Activated T-cell treated with anti-CD3 and anti-CD28 coated beads for 4 hours (primary cell): ENCODE results near the gene WBP11.

Experiments used
- DNase-seq: peaks from one replicate; pipeline ENCODE4 v3.0.0-alpha.2; 2020

WBP11 gene

GRCh38 chr12:14803011-14803829, at the start of gene WBP11, which contains the start of gene C12orf60:
Gene WBP11 (minus strand): TSS chr12:14803478. CDS start chr12:14801383, 2,095 bp downstream.
Gene C12orf60 (plus strand): TSS chr12:14803670. CDS start chr12:14822936, 19,266 bp downstream.
- peak; percentile 81 for DNase-seq

GRCh38 chr12:14852880-14853279, 49.6 kb upstream of the WBP11 start:
- DNase-seq = no peak

- DNase-seq = no peak
Observed at GRCh38 chr12:14850929-14851663, 47.8 kb upstream of the WBP11 start.

- DNase-seq = no peak
Observed at GRCh38 chr12:14849661-14850060, 46.4 kb upstream of the WBP11 start.

GRCh38 chr12:14846876-14847580, 43.8 kb upstream of the WBP11 start:
- no peak for DNase-seq

GRCh38 chr12:14846042-14846587, 42.8 kb upstream of the WBP11 start:
- no peak for DNase-seq

- DNase-seq = peak; percentile 36
Observed at GRCh38 chr12:14845350-14845750, 42.1 kb upstream of the WBP11 start.

- DNase-seq = no peak
Observed at GRCh38 chr12:14844401-14844800, 41.1 kb upstream of the WBP11 start.

GRCh38 chr12:14843425-14843887, 40.2 kb upstream of the WBP11 start, which contains the start of gene ART4:
Gene ART4 (minus strand): TSS chr12:14843526. CDS start chr12:14843113, 413 bp downstream.
- DNase-seq = no peak

- DNase-seq = no peak
Observed at GRCh38 chr12:14842315-14842714, 39.0 kb upstream of the WBP11 start.

GRCh38 chr12:14841761-14842160, 38.5 kb upstream of the WBP11 start:
- DNase-seq = no peak

GRCh38 chr12:14840616-14841015, 37.3 kb upstream of the WBP11 start:
- no peak for DNase-seq

GRCh38 chr12:14839262-14839661, 36.0 kb upstream of the WBP11 start:
- DNase-seq = no peak

- no peak for DNase-seq
Observed at GRCh38 chr12:14836336-14837210, 33.3 kb upstream of the WBP11 start.

- no peak for DNase-seq
Observed at GRCh38 chr12:14834509-14834908, 31.2 kb upstream of the WBP11 start.

GRCh38 chr12:14833952-14834351, 30.7 kb upstream of the WBP11 start:
- DNase-seq = no peak

- DNase-seq = no peak
Observed at GRCh38 chr12:14833336-14833735, 30.1 kb upstream of the WBP11 start.

- DNase-seq = no peak
Observed at GRCh38 chr12:14828892-14829291, 25.6 kb upstream of the WBP11 start.

GRCh38 chr12:14827043-14827442, 23.8 kb upstream of the WBP11 start:
- DNase-seq = no peak

GRCh38 chr12:14826491-14826890, 23.2 kb upstream of the WBP11 start:
- DNase-seq = no peak

- DNase-seq = no peak
Observed at GRCh38 chr12:14825256-14825655, 22.0 kb upstream of the WBP11 start.
